Loucy (cell line): ENCODE measurements around the gene SLC10A3.

Experiments
- CTCF ChIP-seq: fragments of 200-600 bp; sonication (generic); conservative IDR thresholded peaks from 2 replicates; pipeline ENCODE4 v1.5.1; 2014; ENCODE audit warnings: mild to moderate bottlenecking, antibody characterized with exemption, low read length
- EZH2phosphoT487 ChIP-seq: fragments of 200-600 bp; IDR thresholded peaks from 2 replicates; pipeline ENCODE4 v1.6.1; 2018; ENCODE audit warnings: antibody characterized with exemption, mild to moderate bottlenecking, moderate library complexity, borderline replicate concordance

GRCh38 chrX:154463611-154464220 is 26.7 kb downstream of the SLC10A3 start:
- TF ChIP-seq CTCF (no peak), EZH2phosphoT487 (no peak)
